ENCODE data around the gene ATRN. TPM values are rescaled to one million over a fixed set of nuclear protein-coding genes. Genes with fewer than 3 reads are reported as not detected.
A peak's percentile ranks its signal among the peaks of the same experiment; 100 is the strongest.

ATRN gene
- total RNA-seq, 2 donors from 2014 or later: 9.6 to 11.6 TPM

DNA sequence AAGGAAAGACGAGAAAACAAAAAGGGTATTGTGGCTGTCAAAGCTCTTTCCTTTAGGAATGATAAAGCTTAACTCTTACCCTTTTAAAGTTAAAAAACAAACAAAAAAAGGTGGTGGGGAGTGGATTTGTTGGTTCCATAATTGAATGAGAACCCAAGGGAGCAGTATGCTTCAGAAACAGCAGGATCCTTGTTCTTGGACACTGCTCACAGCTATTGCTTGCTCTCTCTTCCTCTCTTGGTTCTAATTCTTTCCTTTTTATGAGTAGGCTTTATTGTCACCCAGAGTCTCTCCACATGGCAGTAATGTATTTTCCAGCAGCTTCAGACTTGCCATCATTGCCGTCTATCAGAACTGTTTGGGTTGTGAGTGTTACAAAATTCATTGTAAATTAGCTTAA lies 18.7 kb upstream of the ATRN start:
- Mint-ChIP-seq H3K4me3 (no peak overlapping the region), H3K4me1 (ENCODE audit: low read depth) (no peaks in the 10 kb centered on the region), H3K27me3 (ENCODE audit: low read depth) (peaks cover 28% of the 10 kb centered on the region), H3K9me3 (no peaks in the 10 kb centered on the region), H3K36me3 (ENCODE audit: insufficient read depth in 2 of 2) (no peaks in the 10 kb centered on the region), H3K27ac (no peak overlapping the region)
- ATAC-seq (replicated peaks in 1 of 2): no peak
- no peak for DNase-seq

DNA sequence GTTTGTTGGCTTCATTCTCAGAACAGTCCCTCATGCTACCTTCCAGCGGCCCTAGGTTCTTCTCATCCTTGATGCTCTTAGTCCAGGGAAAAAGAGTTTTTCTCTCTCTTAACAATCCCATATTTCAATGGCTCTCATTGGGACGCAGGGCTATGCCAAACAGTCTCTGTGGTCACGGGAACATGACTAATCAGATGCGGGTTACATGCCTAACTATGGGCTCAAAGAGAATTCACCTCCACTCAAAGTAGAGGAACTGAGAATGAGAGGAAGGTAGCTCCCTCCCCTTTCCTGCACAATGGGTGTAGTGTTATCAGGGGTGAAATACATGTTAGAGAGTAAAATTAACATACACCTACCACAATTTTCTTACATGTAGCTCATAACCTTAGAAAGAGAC lies 18.1 kb upstream of the ATRN start:
- no peak for DNase-seq
- no peak overlapping the region for H3K27ac Mint-ChIP-seq
- H3K9me3 Mint-ChIP-seq: no peaks in the 10 kb centered on the region
- ATAC-seq (replicated peaks in 1 of 2): no peak
- no peaks in the 10 kb centered on the region for H3K36me3 Mint-ChIP-seq (ENCODE audit: insufficient read depth in 2 of 2)
- peaks cover 28% of the 10 kb centered on the region for H3K27me3 Mint-ChIP-seq (ENCODE audit: low read depth)
- H3K4me3 Mint-ChIP-seq: no peak overlapping the region
- no peaks in the 10 kb centered on the region for H3K4me1 Mint-ChIP-seq (ENCODE audit: low read depth)

DNA sequence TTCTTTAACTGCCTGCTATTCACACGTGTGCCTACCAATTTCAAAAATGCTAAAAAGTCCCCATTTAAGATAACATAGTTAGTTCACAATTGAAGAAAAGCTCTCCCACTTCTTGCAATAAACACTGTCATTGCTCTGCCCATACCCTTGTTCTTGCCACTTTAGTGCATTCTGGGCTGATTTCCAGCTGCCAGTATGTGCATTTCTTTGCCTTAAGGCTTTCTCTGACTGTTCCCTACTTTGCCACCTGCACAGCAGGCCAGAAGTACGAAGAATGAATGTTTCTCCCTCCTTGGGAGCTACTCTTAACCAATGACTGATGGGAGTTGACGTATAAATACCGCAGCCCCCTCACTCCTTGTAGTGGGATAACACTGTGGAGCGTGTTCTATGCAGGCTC lies 16.0 kb upstream of the ATRN start:
- Mint-ChIP-seq H3K27ac (no peak overlapping the region), H3K36me3 (ENCODE audit: insufficient read depth in 2 of 2) (no peaks in the 10 kb centered on the region), H3K27me3 (ENCODE audit: low read depth) (peaks cover 27% of the 10 kb centered on the region), H3K9me3 (no peaks in the 10 kb centered on the region), H3K4me1 (ENCODE audit: low read depth) (no peaks in the 10 kb centered on the region), H3K4me3 (no peak overlapping the region)
- DNase-seq (no peak), ATAC-seq (replicated peaks in 1 of 2) (no peak)

DNA sequence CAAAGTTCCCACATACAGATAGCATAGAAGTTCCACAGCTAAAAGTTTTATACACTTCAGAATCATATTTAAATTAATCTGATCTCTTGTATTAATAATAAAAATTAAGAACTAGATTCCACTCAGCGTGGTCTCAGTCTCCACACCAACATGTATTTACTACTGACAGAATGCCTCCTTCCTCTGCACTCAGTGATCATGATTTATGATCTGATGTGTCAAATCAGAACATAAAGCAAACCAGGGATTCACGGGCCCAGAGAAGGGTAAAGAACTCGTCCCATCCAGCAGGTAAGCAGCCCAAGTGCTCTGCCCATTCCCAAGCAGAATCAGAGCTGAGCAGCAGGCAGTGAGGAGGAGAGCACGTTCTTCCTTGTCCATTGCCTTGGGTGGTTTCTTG lies 14.2 kb upstream of the ATRN start:
- Mint-ChIP-seq H3K4me1 (ENCODE audit: low read depth) (no peaks in the 10 kb centered on the region), H3K9me3 (no peaks in the 10 kb centered on the region), H3K36me3 (ENCODE audit: insufficient read depth in 2 of 2) (no peaks in the 10 kb centered on the region), H3K27me3 (ENCODE audit: low read depth) (peaks cover 17% of the 10 kb centered on the region), H3K27ac (no peak overlapping the region), H3K4me3 (no peak overlapping the region)
- ATAC-seq (replicated peaks in 1 of 2) (no peak), DNase-seq (no peak)

DNA sequence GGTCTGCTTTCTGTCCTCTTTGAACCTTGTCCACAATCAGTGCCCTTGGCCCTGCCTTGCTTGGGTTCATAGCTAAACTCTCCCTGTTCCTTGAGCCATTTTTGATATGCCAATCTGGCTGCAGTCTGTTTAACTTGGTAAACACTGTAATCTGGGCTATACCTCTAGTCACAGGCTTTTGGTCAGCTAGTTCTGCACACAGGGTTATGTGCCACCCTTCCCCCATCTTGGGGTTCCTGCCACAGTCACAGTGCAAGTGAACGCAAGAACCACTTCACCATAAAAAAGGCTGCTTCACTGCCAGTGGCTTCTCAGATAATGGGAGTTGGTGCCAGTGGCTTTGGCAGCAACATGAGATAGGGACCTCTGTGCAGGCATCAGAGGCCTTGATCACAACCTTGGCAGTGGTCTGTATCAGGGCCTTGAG lies 10.9 kb upstream of the ATRN start:
- H3K36me3 Mint-ChIP-seq (ENCODE audit: insufficient read depth in 2 of 2): no peaks in the 10 kb centered on the region
- DNase-seq (no peak), ATAC-seq (replicated peaks in 1 of 2) (no peak)
- H3K9me3 Mint-ChIP-seq: no peaks in the 10 kb centered on the region
- H3K27ac Mint-ChIP-seq: no peak overlapping the region
- H3K4me1 Mint-ChIP-seq (ENCODE audit: low read depth): no peaks in the 10 kb centered on the region
- peaks cover 6% of the 10 kb centered on the region for H3K27me3 Mint-ChIP-seq (ENCODE audit: low read depth)
- no peak overlapping the region for H3K4me3 Mint-ChIP-seq

DNA sequence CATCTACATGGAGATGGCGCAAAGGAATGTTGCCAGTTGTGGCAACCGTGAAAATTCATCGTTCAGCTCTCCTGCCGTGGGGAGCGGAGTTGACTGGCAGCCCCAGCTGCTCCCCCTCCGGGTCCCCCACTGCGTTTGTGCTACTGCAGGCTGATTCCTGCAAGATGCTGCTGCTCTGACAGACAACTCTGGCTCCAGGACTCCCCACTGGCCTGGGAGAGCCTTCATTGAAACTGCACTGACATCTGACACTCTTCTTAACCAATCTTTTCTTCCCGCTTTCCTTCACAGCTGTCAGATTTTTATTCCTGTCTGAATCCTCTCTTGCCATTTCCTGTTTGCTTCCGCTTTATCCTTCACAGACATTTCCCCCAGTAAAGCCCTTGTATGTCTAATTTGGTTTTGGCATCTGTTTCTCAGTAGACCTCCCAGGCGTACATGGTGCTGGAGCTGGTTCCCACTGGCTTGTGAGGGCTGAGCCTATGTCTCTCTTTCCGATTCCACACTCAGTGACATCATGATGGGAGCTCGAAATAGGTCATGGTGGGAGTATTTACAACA lies 9.5 kb upstream of the ATRN start:
- H3K4me3 Mint-ChIP-seq: no peak overlapping the region
- ATAC-seq (replicated peaks in 1 of 2): no peak
- H3K27me3 Mint-ChIP-seq (ENCODE audit: low read depth): peaks cover 11% of the 10 kb centered on the region
- no peak overlapping the region for H3K27ac Mint-ChIP-seq
- no peaks in the 10 kb centered on the region for H3K4me1 Mint-ChIP-seq (ENCODE audit: low read depth)
- H3K9me3 Mint-ChIP-seq: no peaks in the 10 kb centered on the region
- DNase-seq: no peak
- H3K36me3 Mint-ChIP-seq (ENCODE audit: insufficient read depth in 2 of 2): no peaks in the 10 kb centered on the region

DNA sequence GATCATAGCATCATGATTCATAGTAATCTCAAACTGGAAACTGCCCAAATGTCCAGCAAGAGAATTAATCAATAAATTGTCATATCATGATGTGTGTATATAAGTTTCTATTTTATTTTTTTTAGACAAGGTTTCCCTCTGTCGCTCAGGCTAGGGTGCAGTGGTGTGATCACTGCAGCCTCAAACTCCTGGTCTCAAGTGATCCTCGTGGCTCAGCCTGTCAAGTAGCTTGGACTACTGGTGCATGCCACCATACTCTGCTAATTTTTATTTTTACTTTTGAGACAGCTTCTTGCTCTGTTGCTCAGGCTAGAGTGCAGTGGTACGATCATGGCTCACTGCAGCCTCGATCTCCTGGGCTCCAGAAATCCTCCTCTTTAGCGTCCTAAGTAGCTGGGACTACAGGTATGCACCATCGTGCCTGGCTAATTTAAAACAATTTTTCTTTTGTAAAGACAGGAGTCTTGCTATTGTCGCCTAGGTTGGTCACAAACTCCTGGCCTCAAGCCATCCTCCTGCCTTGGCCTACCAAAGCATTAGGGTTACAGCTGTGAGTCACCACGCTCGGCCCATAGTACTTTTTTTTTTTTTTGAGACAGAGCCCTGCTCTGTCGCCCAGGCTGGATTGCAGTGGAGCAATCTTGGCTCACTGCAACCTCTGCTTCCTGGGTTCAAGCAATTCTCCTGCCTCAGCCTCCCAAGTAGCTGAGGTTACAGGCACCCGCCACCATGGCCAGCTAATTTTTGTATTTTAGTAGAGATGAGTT lies 8.7 kb upstream of the ATRN start:
- ATAC-seq (replicated peaks in 1 of 2) (no peak), DNase-seq (no peak)
- no peaks in the 10 kb centered on the region for H3K4me1 Mint-ChIP-seq (ENCODE audit: low read depth)
- H3K4me3 Mint-ChIP-seq: no peak overlapping the region
- peaks cover 11% of the 10 kb centered on the region for H3K27me3 Mint-ChIP-seq (ENCODE audit: low read depth)
- H3K9me3 Mint-ChIP-seq: no peaks in the 10 kb centered on the region
- H3K27ac Mint-ChIP-seq: no peak overlapping the region
- H3K36me3 Mint-ChIP-seq (ENCODE audit: insufficient read depth in 2 of 2): no peaks in the 10 kb centered on the region

DNA sequence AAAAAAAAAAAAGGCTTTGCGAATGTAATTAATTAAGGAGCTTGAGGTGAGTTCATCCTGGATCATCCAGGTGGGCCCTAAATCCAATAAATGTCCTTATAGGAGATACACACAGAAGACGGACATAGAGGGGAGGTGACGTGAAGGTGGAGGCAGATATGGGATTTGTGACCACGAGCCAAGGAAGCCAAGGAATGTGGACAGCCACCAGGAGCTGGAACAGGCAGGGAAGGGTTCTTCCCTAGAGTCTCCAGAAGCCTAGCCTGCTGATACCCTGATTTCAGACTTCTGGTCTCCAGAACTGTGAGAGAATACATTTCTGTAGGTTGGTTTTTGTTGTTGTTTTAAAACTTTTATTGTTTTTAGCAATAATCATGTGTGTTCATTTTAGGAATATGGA lies 6.7 kb upstream of the ATRN start:
- Mint-ChIP-seq H3K36me3 (ENCODE audit: insufficient read depth in 2 of 2) (no peaks in the 10 kb centered on the region), H3K4me3 (no peak overlapping the region), H3K9me3 (no peaks in the 10 kb centered on the region), H3K27me3 (ENCODE audit: low read depth) (peaks cover 11% of the 10 kb centered on the region), H3K4me1 (ENCODE audit: low read depth) (no peaks in the 10 kb centered on the region), H3K27ac (no peak overlapping the region)
- ATAC-seq (replicated peaks in 1 of 2) (no peak), DNase-seq (no peak)

DNA sequence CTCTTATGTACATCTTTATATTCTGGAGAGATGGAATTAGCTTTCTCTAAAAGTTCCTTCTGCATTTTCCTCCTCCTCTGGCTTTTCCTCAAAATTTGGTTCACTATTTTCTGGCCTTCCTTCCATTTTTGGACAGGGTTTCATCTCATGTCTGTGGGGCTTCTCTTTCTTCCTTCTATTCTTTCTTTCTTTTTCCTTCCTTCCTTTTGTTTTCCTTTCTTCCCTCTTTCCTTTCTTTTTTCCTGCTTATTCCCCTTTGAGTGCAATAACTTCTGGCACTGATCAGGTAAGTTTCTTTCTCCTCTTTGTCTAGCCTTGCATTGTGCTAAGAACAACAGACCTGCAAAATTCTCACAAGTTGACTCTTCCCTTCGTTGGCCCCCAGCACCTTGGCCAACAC lies 5.5 kb upstream of the ATRN start:
- peaks cover 1% of the 10 kb centered on the region for H3K4me1 Mint-ChIP-seq (ENCODE audit: low read depth)
- peaks cover 11% of the 10 kb centered on the region for H3K27me3 Mint-ChIP-seq (ENCODE audit: low read depth)
- no peaks in the 10 kb centered on the region for H3K9me3 Mint-ChIP-seq
- H3K4me3 Mint-ChIP-seq: no peak overlapping the region
- DNase-seq (no peak), ATAC-seq (replicated peaks in 1 of 2) (no peak)
- H3K36me3 Mint-ChIP-seq (ENCODE audit: insufficient read depth in 2 of 2): no peaks in the 10 kb centered on the region
- H3K27ac Mint-ChIP-seq: no peak overlapping the region

DNA sequence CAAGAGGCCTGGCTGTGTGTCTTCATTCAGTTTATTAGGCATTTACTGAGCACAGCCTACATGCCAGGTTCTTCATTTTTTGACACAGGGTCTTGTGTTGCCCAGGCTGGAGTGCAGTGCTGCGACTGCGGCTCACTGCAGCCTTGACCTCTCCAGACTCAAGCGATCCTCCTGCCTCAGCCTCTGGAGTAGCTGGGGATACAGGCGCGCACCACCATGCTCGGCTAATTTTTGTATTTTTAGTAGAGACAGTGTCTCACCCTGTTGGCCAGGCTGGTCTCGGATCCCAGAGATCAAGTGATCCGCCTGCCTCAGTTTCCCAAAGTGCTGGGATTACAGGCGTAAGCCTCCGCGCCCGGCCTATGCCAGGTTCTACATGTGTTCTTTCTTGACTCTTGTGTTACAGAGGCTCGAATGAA lies 601 bp upstream of the ATRN start:
- H3K27me3 Mint-ChIP-seq (ENCODE audit: low read depth): peaks cover 5% of the 10 kb centered on the region
- H3K4me1 Mint-ChIP-seq (ENCODE audit: low read depth): peaks cover 36% of the 10 kb centered on the region
- DNase-seq: no peak
- no peak overlapping the region for H3K27ac Mint-ChIP-seq
- no peak for ATAC-seq (replicated peaks in 1 of 2)
- H3K4me3 Mint-ChIP-seq: peak overlapping the region; percentile 91 to 93
- H3K9me3 Mint-ChIP-seq: no peaks in the 10 kb centered on the region
- peaks cover 2% of the 10 kb centered on the region in 2 donors for H3K36me3 Mint-ChIP-seq (ENCODE audit: insufficient read depth in 2 of 2)

DNA sequence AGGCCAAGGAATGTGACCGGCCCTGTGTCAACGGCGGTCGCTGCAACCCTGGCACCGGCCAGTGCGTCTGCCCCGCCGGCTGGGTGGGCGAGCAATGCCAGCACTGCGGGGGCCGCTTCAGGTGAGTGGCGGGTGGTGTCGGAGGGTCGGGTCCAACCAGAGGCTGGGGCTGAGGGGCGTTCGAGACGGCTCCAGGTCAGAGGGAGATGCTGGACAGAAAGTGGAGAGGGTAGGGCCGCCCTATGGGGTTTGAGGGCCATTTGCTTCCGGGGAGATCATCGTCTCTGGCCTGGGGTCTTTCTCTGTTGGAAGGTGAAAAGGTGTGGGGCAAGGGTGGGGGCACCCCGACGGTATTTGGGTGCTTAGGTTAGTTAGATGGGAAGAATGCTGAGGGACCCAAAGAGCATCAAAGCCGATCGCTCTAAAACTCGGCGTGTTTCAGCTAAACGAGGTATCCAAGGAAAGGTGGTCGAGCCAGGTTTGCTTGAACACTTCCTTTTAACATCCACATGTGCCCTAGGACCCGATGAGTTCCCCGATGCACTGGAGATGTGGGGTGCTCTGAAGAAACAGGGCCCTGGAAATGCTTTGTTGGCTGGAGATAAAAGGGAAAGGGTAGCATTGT lies 691 bp downstream of the ATRN start:
- Mint-ChIP-seq H3K27me3 (ENCODE audit: low read depth) (no peaks in the 10 kb centered on the region), H3K36me3 (ENCODE audit: insufficient read depth in 2 of 2) (peaks cover 2% of the 10 kb centered on the region in 2 donors), H3K4me3 (peak overlapping the region; percentile 91 to 93), H3K27ac (peak overlapping the region; percentile 81), H3K9me3 (no peaks in the 10 kb centered on the region), H3K4me1 (ENCODE audit: low read depth) (peaks cover 36% of the 10 kb centered on the region)
- no peak for ATAC-seq (replicated peaks in 1 of 2)
- no peak for DNase-seq

DNA sequence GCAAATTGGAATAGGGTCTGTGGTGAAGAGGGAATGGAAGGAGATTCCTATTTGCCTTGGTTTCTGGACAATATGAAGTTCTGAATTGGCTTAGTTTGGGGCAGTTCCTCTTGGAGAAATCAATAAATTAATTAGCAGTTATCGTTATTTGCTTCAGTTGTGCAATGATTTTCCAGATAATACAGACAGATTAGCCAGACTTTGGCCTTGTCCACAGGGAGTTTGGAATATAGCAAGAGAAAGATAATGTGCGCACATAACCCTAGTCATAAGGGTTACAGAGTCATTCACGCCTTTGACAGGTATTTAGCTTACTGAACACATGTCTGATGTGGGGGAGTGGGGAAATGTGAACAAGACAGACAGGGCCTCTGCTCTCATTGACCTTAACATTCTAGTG lies 1.3 kb downstream of the ATRN start:
- ATAC-seq (replicated peaks in 1 of 2): no peak
- no peak for DNase-seq
- Mint-ChIP-seq H3K27ac (peak overlapping the region; percentile 81), H3K36me3 (ENCODE audit: insufficient read depth in 2 of 2) (peaks cover 2% of the 10 kb centered on the region in 2 donors), H3K4me3 (peak overlapping the region; percentile 91 to 93), H3K27me3 (ENCODE audit: low read depth) (no peaks in the 10 kb centered on the region), H3K4me1 (ENCODE audit: low read depth) (peaks cover 36% of the 10 kb centered on the region), H3K9me3 (no peaks in the 10 kb centered on the region)

DNA sequence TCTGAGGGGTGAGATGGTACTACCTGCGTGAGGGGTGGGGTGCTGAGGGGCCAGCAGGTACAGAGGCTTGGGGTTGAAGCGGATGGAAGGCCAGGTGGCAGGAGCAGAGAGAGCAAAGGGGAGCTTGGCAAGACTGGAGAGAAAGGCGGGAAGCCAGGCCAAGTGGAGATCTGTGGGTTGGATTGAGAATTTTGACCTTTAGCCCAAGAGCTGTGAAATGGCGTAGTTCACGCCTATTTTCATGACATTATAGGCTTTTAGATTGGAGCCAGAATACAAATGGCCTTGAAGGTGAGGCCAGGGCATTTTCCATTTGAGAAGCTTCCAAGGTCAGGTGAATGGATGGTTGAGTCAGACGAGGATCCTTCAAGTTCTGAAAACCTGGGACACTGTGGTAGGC lies 2.5 kb downstream of the ATRN start:
- H3K27ac Mint-ChIP-seq: peak overlapping the region; percentile 34
- no peaks in the 10 kb centered on the region for H3K9me3 Mint-ChIP-seq

More for the DNA sequence above, 2.5 kb downstream of the ATRN start:
- DNase-seq (no peak), ATAC-seq (replicated peaks in 1 of 2) (no peak)
- H3K4me1 Mint-ChIP-seq (ENCODE audit: low read depth): peaks cover 36% of the 10 kb centered on the region
- H3K36me3 Mint-ChIP-seq (ENCODE audit: insufficient read depth in 2 of 2): peaks cover 2% of the 10 kb centered on the region in 2 donors
- H3K27me3 Mint-ChIP-seq (ENCODE audit: low read depth): no peaks in the 10 kb centered on the region
- H3K4me3 Mint-ChIP-seq: peak overlapping the region; percentile 91 to 93
